ENCODE data around the gene ATG16L2.

GRCh38 chr11:72860010-72860409, 45.8 kb downstream of the ATG16L2 start:
- TF ChIP-seq EZH2phosphoT487 (conservative IDR thresholded peaks at IDR 0.05; ENCODE audit: low read length) = no peak
- TF ChIP-seq, protein P1, sequence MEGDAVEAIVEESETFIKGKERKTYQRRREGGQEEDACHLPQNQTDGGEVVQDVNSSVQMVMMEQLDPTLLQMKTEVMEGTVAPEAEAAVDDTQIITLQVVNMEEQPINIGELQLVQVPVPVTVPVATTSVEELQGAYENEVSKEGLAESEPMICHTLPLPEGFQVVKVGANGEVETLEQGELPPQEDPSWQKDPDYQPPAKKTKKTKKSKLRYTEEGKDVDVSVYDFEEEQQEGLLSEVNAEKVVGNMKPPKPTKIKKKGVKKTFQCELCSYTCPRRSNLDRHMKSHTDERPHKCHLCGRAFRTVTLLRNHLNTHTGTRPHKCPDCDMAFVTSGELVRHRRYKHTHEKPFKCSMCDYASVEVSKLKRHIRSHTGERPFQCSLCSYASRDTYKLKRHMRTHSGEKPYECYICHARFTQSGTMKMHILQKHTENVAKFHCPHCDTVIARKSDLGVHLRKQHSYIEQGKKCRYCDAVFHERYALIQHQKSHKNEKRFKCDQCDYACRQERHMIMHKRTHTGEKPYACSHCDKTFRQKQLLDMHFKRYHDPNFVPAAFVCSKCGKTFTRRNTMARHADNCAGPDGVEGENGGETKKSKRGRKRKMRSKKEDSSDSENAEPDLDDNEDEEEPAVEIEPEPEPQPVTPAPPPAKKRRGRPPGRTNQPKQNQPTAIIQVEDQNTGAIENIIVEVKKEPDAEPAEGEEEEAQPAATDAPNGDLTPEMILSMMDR (IDR thresholded peaks at IDR 0.05; ENCODE audit: insufficient read depth, low read length, poor library complexity, severe bottlenecking) = no peak
